Esophagus muscularis mucosa (tissue), 4 donors: ENCODE results near the gene CLASP1. TPM values are rescaled to one million over a fixed set of nuclear protein-coding genes. Genes with fewer than 3 reads are reported as not detected.
"Not testable (repeated sequence)": the region's sequence is repeated elsewhere in the genome, so short reads cannot be mapped to it uniquely, and the experiment has no call there.

Experiments used
- DNase-seq: peaks from one replicate; pipeline ENCODE4 v3.0.0-alpha.2; 2017; ENCODE audit errors: extremely low spot score
- H3K27ac ChIP-seq, 4 donors: fragments of 200-600 bp; sonication (generic); replicated peaks in 1 of 4; 1 replicate in 3 of 4; 2 replicates in 1 of 4; pipeline ENCODE4 v1.5.1; 2016 to 2019; ENCODE audit warnings: mild to moderate bottlenecking in 1 of 4
- H3K27me3 ChIP-seq, 4 donors: fragments of 200-600 bp; sonication (generic); one replicate each; pipeline versions ENCODE4 v1.5.1 to v1.6.0; 2016 to 2019
- H3K36me3 ChIP-seq, 4 donors: fragments of 200-600 bp; sonication (generic); one replicate each; pipeline ENCODE4 v1.5.1; 2016 to 2019
- H3K4me1 ChIP-seq, 4 donors: fragments of 200-600 bp; sonication (generic); one replicate each; pipeline ENCODE4 v1.5.1; 2016 to 2019
- H3K4me3 ChIP-seq, 4 donors: fragments of 200-600 bp; sonication (generic); 1 replicate in 2 of 4; 2 replicates in 2 of 4; pipeline ENCODE4 v1.5.1; 2016 to 2019; ENCODE audit warnings: mild to moderate bottlenecking in 4 of 4, moderate library complexity in 1 of 4
- H3K9me3 ChIP-seq, 4 donors: fragments of 200-600 bp; sonication (generic); 1 replicate in 3 of 4; 2 replicates in 1 of 4; pipeline ENCODE4 v1.5.1; 2016 to 2019
- EP300 ChIP-seq: sonication (generic); formaldehyde crosslinking; IDR thresholded peaks from one replicate; pipeline ENCODE4 v1.6.1; 2017; ENCODE audit warnings: antibody characterized with exemption
- POLR2A ChIP-seq: fragments of 450-650 bp; IDR thresholded peaks from one replicate; pipeline ENCODE4 v1.6.1; 2017; ENCODE audit warnings: antibody characterized with exemption, moderate library complexity, mild to moderate bottlenecking, low read depth
- POLR2AphosphoS5 ChIP-seq, 2 donors: sonication (generic); formaldehyde crosslinking; IDR thresholded peaks; one replicate each; pipeline ENCODE4 v1.6.1; 2017; ENCODE audit warnings: antibody characterized with exemption in 2 of 2
- WGBS: methylation state at CpG from one replicate; pipeline ENCODE4 v1.1.5; 2018; 5-methylcytosine and 5-hydroxymethylcytosine counted together
- intact Hi-C: fragments of 100-400 bp; cut with DNase I; formaldehyde crosslinking; loops from one replicate; pipeline ENCODE4 v1.15.1; 2023
- total RNA-seq, 4 donors: library from RNA; depleted of rRNA; stranded (reverse); fragments of >200 nt; gene quantifications; one replicate each; pipeline versions ENCODE4 v1.1.0 to v1.2.1, GENCODE V29; 2016
- TF ChIP-seq, protein P1 (sequence below), 3 experiments: fragments of 200-600 bp in 2 of 3; fragments of 450-650 bp in 1 of 3; sonication (generic) in 2 of 3; IDR thresholded peaks; one replicate each; pipeline ENCODE4 v1.5.1; 2017 to 2019; ENCODE audit warnings: antibody characterized with exemption in 3 of 3, mild to moderate bottlenecking in 2 of 3, moderate library complexity in 1 of 3

The CLASP1 gene
- total RNA-seq, 4 donors from 2014 or later: 62.6 to 78.6 (median 70.5) TPM

- Histone ChIP-seq H3K9me3 (peaks cover 0 to 21% (median 20%) of the 10 kb centered on the region in 4 donors), H3K4me3 (no peak overlapping the region), H3K4me1 (peaks cover 0 to 9% (median 3%) of the 10 kb centered on the region in 4 donors), H3K27me3 (no peaks in the 10 kb centered on the region), H3K27ac (no peak overlapping the region), H3K36me3 (no peaks in the 10 kb centered on the region)
- TF ChIP-seq POLR2A (no peak), EP300 (no peak), POLR2AphosphoS5 (IDR thresholded peaks at IDR 0.05) (no peak)
- TF ChIP-seq, protein P1, sequence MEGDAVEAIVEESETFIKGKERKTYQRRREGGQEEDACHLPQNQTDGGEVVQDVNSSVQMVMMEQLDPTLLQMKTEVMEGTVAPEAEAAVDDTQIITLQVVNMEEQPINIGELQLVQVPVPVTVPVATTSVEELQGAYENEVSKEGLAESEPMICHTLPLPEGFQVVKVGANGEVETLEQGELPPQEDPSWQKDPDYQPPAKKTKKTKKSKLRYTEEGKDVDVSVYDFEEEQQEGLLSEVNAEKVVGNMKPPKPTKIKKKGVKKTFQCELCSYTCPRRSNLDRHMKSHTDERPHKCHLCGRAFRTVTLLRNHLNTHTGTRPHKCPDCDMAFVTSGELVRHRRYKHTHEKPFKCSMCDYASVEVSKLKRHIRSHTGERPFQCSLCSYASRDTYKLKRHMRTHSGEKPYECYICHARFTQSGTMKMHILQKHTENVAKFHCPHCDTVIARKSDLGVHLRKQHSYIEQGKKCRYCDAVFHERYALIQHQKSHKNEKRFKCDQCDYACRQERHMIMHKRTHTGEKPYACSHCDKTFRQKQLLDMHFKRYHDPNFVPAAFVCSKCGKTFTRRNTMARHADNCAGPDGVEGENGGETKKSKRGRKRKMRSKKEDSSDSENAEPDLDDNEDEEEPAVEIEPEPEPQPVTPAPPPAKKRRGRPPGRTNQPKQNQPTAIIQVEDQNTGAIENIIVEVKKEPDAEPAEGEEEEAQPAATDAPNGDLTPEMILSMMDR (IDR thresholded peaks at IDR 0.05): no peak
- WGBS: 93% methylated on average over 2 of the region's 2 CpGs
- intact Hi-C loops: no loop called here
- no peak for DNase-seq
Measured at GRCh38 chr2:121686902-121687301, 37.6 kb upstream of the CLASP1 start.

DNA sequence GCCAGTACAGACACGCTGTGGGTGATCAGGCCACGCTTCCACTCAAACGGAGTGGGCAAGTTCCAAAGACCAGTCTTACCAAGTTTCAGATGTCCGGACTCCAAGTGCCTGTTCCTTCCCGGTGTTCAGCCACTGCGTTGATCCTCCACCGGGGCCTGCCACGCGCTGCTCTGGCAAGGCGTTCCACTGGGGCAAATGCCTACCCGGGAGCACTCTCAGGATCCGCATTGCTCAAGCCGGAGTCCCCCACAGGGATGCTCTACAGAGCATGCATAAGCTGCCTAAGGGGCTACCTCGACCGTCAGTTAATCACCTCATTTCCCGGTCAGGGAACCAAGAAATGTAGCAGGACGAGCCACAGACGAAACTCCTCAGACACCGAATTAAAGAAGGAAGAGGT, 37.0 kb upstream of the CLASP1 start:
- Histone ChIP-seq H3K36me3 (no peaks in the 10 kb centered on the region), H3K4me1 (peaks cover 0 to 9% (median 3%) of the 10 kb centered on the region in 4 donors), H3K27me3 (no peaks in the 10 kb centered on the region), H3K4me3 (no peak overlapping the region), H3K27ac (no peak overlapping the region), H3K9me3 (peaks cover 0 to 27% (median 25%) of the 10 kb centered on the region in 4 donors)
- intact Hi-C loops: no loop called here
- no peak for DNase-seq
- TF ChIP-seq EP300 (no peak), POLR2A (no peak), POLR2AphosphoS5 (IDR thresholded peaks at IDR 0.05) (no peak)
- TF ChIP-seq, protein P1 (IDR thresholded peaks at IDR 0.05): no peak
- WGBS: 88% methylated on average over 19 of the region's 19 CpGs

- intact Hi-C loops: no loop called here
- H3K36me3 ChIP-seq: no peaks in the 10 kb centered on the region
- no peak for TF ChIP-seq EP300
- no peak for TF ChIP-seq POLR2A
- no peak for TF ChIP-seq POLR2AphosphoS5 (IDR thresholded peaks at IDR 0.05)
- TF ChIP-seq, protein P1 (IDR thresholded peaks at IDR 0.05): no peak
- H3K27ac ChIP-seq: no peak overlapping the region
- no peaks in the 10 kb centered on the region for H3K27me3 ChIP-seq
- peaks cover 0 to 43% (median 30%) of the 10 kb centered on the region in 4 donors for H3K9me3 ChIP-seq
- 93% methylated on average over 17 of the region's 17 CpGs for WGBS
- H3K4me3 ChIP-seq: no peak overlapping the region
- no peak for DNase-seq
- H3K4me1 ChIP-seq: no peaks in the 10 kb centered on the region
Measured at GRCh38 chr2:121682396-121683298, 33.4 kb upstream of the CLASP1 start.

DNA sequence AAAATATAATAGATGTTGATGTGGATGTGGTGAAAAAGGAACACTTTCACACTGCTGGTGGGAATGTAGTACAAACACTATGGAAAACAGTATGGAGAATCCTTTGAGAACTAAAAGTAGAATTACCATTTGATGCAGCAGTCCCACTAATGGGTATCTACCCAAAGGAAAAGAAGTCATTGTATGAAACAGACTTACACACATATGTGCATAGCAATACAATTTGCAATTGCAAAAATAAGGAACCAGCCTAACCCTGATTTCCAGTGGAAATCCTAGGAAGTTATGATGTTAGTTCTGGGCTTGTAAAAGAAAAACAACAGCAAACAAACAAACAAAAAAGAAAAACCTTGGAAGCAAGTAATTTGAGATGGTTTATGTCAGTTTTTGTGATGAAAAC, 28.6 kb upstream of the CLASP1 start:
- Histone ChIP-seq H3K4me1 (no peaks in the 10 kb centered on the region), H3K36me3 (no peaks in the 10 kb centered on the region), H3K4me3 (no peak overlapping the region), H3K27ac (no peak overlapping the region), H3K27me3 (no peaks in the 10 kb centered on the region), H3K9me3 (peaks cover 0 to 39% (median 21%) of the 10 kb centered on the region in 4 donors)
- intact Hi-C loops: no loop called here
- TF ChIP-seq EP300 (no peak), POLR2AphosphoS5 (IDR thresholded peaks at IDR 0.05) (no peak), POLR2A (no peak)
- TF ChIP-seq, protein P1 (IDR thresholded peaks at IDR 0.05): no peak
- no peak for DNase-seq

GRCh38 chr2:121671621-121672020, 22.4 kb upstream of the CLASP1 start:
- H3K27me3 ChIP-seq, H3K9me3 ChIP-seq, H3K36me3 ChIP-seq, H3K4me3 ChIP-seq, DNase-seq, H3K27ac ChIP-seq, H3K4me1 ChIP-seq, intact Hi-C loops: not testable (repeated sequence)
- 100% methylated on average over 1 of the region's 1 CpG for WGBS
